ENCODE results near the gene ECPAS. TPM values are rescaled to one million over a fixed set of nuclear protein-coding genes. Genes with fewer than 3 reads are reported as not detected.
"Not testable (repeated sequence)": the region's sequence is repeated elsewhere in the genome, so short reads cannot be mapped to it uniquely, and the experiment has no call there.

The ECPAS gene
- total RNA-seq, 8 experiments from 2014 or later = 36.7 to 80.2 (median 56.3) TPM

GRCh38 chr9:111433082-111433481 is 51.1 kb downstream of the ECPAS start:
- 94 to 100% (median 100%) methylated on average over 1 to 3 of the region's 3 CpGs; no CpG with 5 or more reads in 3 of the 10 experiments for WGBS, 10 experiments
- Histone ChIP-seq H3K4me3 (no peak overlapping the region), H3K4me1 (replicated peaks in 1 of 2) (no peaks in the 10 kb centered on the region), H3K27ac (no peak overlapping the region)
- no peak for ATAC-seq (replicated peaks in 6 of 8)
- in situ Hi-C loops (cut with MboI; ENCODE audit: low pct_unique_long_range_greater_than_20kb in 2 of 9, low sequenced_read_pairs in 9 of 9, unreplicated experiment in 9 of 9) = no loop called here

- H3K4me3 ChIP-seq = no peak overlapping the region
- H3K4me1 ChIP-seq (replicated peaks in 1 of 2) = no peaks in the 10 kb centered on the region
- WGBS, 10 experiments = 88 to 100% (median 96%) methylated on average over 2 to 3 of the region's 3 CpGs
- no peak overlapping the region for H3K27ac ChIP-seq
- in situ Hi-C loops (cut with MboI; ENCODE audit: low pct_unique_long_range_greater_than_20kb in 2 of 9, low sequenced_read_pairs in 9 of 9, unreplicated experiment in 9 of 9) = no loop called here
- ATAC-seq (replicated peaks in 6 of 8) = no peak
Observed at GRCh38 chr9:111431684-111432083, 52.5 kb downstream of the ECPAS start.

GRCh38 chr9:111429175-111429574 is 55.0 kb downstream of the ECPAS start:
- ATAC-seq (replicated peaks in 6 of 8) = no peak
- no peak overlapping the region for H3K27ac ChIP-seq
- H3K4me3 ChIP-seq = no peak overlapping the region
- no peaks in the 10 kb centered on the region for H3K4me1 ChIP-seq (replicated peaks in 1 of 2)
- in situ Hi-C loops (cut with MboI; ENCODE audit: low pct_unique_long_range_greater_than_20kb in 2 of 9, low sequenced_read_pairs in 9 of 9, unreplicated experiment in 9 of 9) = no loop called here

GRCh38 chr9:111427186-111427585 is 57.0 kb downstream of the ECPAS start:
- no peaks in the 10 kb centered on the region for H3K4me1 ChIP-seq (replicated peaks in 1 of 2)
- in situ Hi-C loops (cut with MboI; ENCODE audit: low pct_unique_long_range_greater_than_20kb in 2 of 9, low sequenced_read_pairs in 9 of 9, unreplicated experiment in 9 of 9) = no loop called here
- no peak overlapping the region for H3K27ac ChIP-seq
- no peak overlapping the region for H3K4me3 ChIP-seq
- ATAC-seq (replicated peaks in 6 of 8) = peak in 2 of 8 experiments; percentile 74 to 86

GRCh38 chr9:111423389-111423788 is 60.8 kb downstream of the ECPAS start:
- Histone ChIP-seq H3K27ac (no peak overlapping the region), H3K4me1 (replicated peaks in 1 of 2) (no peaks in the 10 kb centered on the region), H3K4me3 (no peak overlapping the region)
- no peak for ATAC-seq (replicated peaks in 6 of 8)
- 88 to 100% (median 96%) methylated on average over 1 to 3 of the region's 3 CpGs for WGBS, 10 experiments
- in situ Hi-C loops (cut with MboI; ENCODE audit: low pct_unique_long_range_greater_than_20kb in 2 of 9, low sequenced_read_pairs in 9 of 9, unreplicated experiment in 9 of 9) = no loop called here

GRCh38 chr9:111414406-111414805 is 69.8 kb downstream of the ECPAS start:
- Histone ChIP-seq H3K4me3 (no peak overlapping the region), H3K27ac (no peak overlapping the region), H3K4me1 (replicated peaks in 1 of 2) (no peaks in the 10 kb centered on the region)
- in situ Hi-C loops (cut with MboI; ENCODE audit: low pct_unique_long_range_greater_than_20kb in 2 of 9, low sequenced_read_pairs in 9 of 9, unreplicated experiment in 9 of 9) = no loop called here
- no peak for ATAC-seq (replicated peaks in 6 of 8)
- WGBS, 10 experiments = 87 to 100% (median 96%) methylated on average over 1 to 8 of the region's 11 CpGs

GRCh38 chr9:111413996-111414395 is 70.2 kb downstream of the ECPAS start:
- H3K27ac ChIP-seq = no peak overlapping the region
- in situ Hi-C loops (cut with MboI; ENCODE audit: low pct_unique_long_range_greater_than_20kb in 2 of 9, low sequenced_read_pairs in 9 of 9, unreplicated experiment in 9 of 9) = no loop called here

GRCh38 chr9:111412280-111412679 is 71.9 kb downstream of the ECPAS start:
- ATAC-seq (replicated peaks in 6 of 8) = peak in 1 of 8 experiments; percentile 38
- no peak overlapping the region for H3K27ac ChIP-seq
- in situ Hi-C loops (cut with MboI; ENCODE audit: low pct_unique_long_range_greater_than_20kb in 2 of 9, low sequenced_read_pairs in 9 of 9, unreplicated experiment in 9 of 9) = no loop called here
- 67 to 94% (median 75%) methylated on average over 1 to 4 of the region's 4 CpGs; no CpG with 5 or more reads in 1 of the 10 experiments for WGBS, 10 experiments
- no peaks in the 10 kb centered on the region for H3K4me1 ChIP-seq (replicated peaks in 1 of 2)
- H3K4me3 ChIP-seq = no peak overlapping the region

More at GRCh38 chr9:111413996-111414395, 70.2 kb downstream of the ECPAS start:
- 80 to 100% (median 93%) methylated on average over 1 to 3 of the region's 3 CpGs for WGBS, 10 experiments
- Histone ChIP-seq H3K4me1 (replicated peaks in 1 of 2) (no peaks in the 10 kb centered on the region), H3K4me3 (no peak overlapping the region)
- ATAC-seq (replicated peaks in 6 of 8) = no peak

- in situ Hi-C loops (cut with MboI; ENCODE audit: low pct_unique_long_range_greater_than_20kb in 2 of 9, low sequenced_read_pairs in 9 of 9, unreplicated experiment in 9 of 9) = no loop called here
- Histone ChIP-seq H3K4me1 (replicated peaks in 1 of 2) (no peaks in the 10 kb centered on the region), H3K4me3 (no peak overlapping the region), H3K27ac (no peak overlapping the region)
- 83 to 100% (median 95%) methylated on average over 1 to 5 of the region's 6 CpGs for WGBS, 10 experiments
- no peak for ATAC-seq (replicated peaks in 6 of 8)
Observed at GRCh38 chr9:111411266-111411665, 72.9 kb downstream of the ECPAS start.

- Histone ChIP-seq H3K27ac (no peak overlapping the region), H3K4me3 (no peak overlapping the region), H3K4me1 (replicated peaks in 1 of 2) (no peaks in the 10 kb centered on the region)
- in situ Hi-C loops (cut with MboI; ENCODE audit: low pct_unique_long_range_greater_than_20kb in 2 of 9, low sequenced_read_pairs in 9 of 9, unreplicated experiment in 9 of 9) = no loop called here
- WGBS, 10 experiments = 76 to 100% (median 84%) methylated on average over 1 to 3 of the region's 3 CpGs; no CpG with 5 or more reads in 6 of the 10 experiments
- ATAC-seq (replicated peaks in 6 of 8) = no peak
Observed at GRCh38 chr9:111407813-111408212, 76.4 kb downstream of the ECPAS start.

GRCh38 chr9:111405701-111406100 is 78.5 kb downstream of the ECPAS start:
- H3K4me1 ChIP-seq (replicated peaks in 1 of 2) = no peaks in the 10 kb centered on the region
- no peak for ATAC-seq (replicated peaks in 6 of 8)
- no peak overlapping the region for H3K4me3 ChIP-seq
- no peak overlapping the region for H3K27ac ChIP-seq
- in situ Hi-C loops (cut with MboI; ENCODE audit: low pct_unique_long_range_greater_than_20kb in 2 of 9, low sequenced_read_pairs in 9 of 9, unreplicated experiment in 9 of 9) = no loop called here

GRCh38 chr9:111401486-111401885 is 82.7 kb downstream of the ECPAS start:
- 83 to 100% (median 90%) methylated on average over 1 to 4 of the region's 5 CpGs; no CpG with 5 or more reads in 5 of the 10 experiments for WGBS, 10 experiments
- ATAC-seq (replicated peaks in 6 of 8); H3K27ac ChIP-seq; H3K4me3 ChIP-seq; in situ Hi-C loops (cut with MboI; ENCODE audit: low pct_unique_long_range_greater_than_20kb in 2 of 9, low sequenced_read_pairs in 9 of 9, unreplicated experiment in 9 of 9); H3K4me1 ChIP-seq (replicated peaks in 1 of 2): not testable (repeated sequence)

- Histone ChIP-seq H3K27ac (no peak overlapping the region), H3K4me1 (replicated peaks in 1 of 2) (no peaks in the 10 kb centered on the region), H3K4me3 (no peak overlapping the region)
- ATAC-seq (replicated peaks in 6 of 8) = no peak
- in situ Hi-C loops (cut with MboI; ENCODE audit: low pct_unique_long_range_greater_than_20kb in 2 of 9, low sequenced_read_pairs in 9 of 9, unreplicated experiment in 9 of 9) = no loop called here
Observed at GRCh38 chr9:111400564-111400898, 83.7 kb downstream of the ECPAS start.

GRCh38 chr9:111399772-111400563 is 84.2 kb downstream of the ECPAS start:
- WGBS, 10 experiments = 90 to 100% (median 96%) methylated on average over 1 to 4 of the region's 4 CpGs; no CpG with 5 or more reads in 1 of the 10 experiments
- H3K4me1 ChIP-seq (replicated peaks in 1 of 2) = no peaks in the 10 kb centered on the region
- no peak overlapping the region for H3K4me3 ChIP-seq
- H3K27ac ChIP-seq = no peak overlapping the region
- in situ Hi-C loops (cut with MboI; ENCODE audit: low pct_unique_long_range_greater_than_20kb in 2 of 9, low sequenced_read_pairs in 9 of 9, unreplicated experiment in 9 of 9) = no loop called here
- ATAC-seq (replicated peaks in 6 of 8) = peak in 3 of 8 experiments; percentile 69 to 71 (median 70)
